GM23338 (cell line): ENCODE data around the gene PEPD. TPM values are rescaled to one million over a fixed set of nuclear protein-coding genes. Genes with fewer than 3 reads are reported as not detected.

ENCODE experiments used
- ATAC-seq: fragments of 200-7000 bp; cut with Tn5 transposase; 3 replicates; pipeline ENCODE4 v1.9.1; 2020
- DNase-seq: peaks from one replicate; pipeline ENCODE4 v3.0.0-alpha.2; 2015; ENCODE audit warnings: low spot score
- H2AFZ ChIP-seq: fragments of 200-600 bp; sonication (generic); 2 replicates; pipeline ENCODE4 v1.8.0; 2016; ENCODE audit warnings: antibody characterized with exemption, mild to moderate bottlenecking, moderate library complexity
- H3F3A ChIP-seq: fragments of 200-600 bp; sonication (generic); replicated peaks from 2 replicates; pipeline ENCODE4 v1.8.0; 2017; ENCODE audit warnings: antibody characterized with exemption, mixed run types, low read depth
- H3K27ac ChIP-seq: fragments of 200-600 bp; sonication (generic); 2 replicates; pipeline ENCODE4 v1.6.1; 2016; ENCODE audit warnings: low read depth
- H3K27me3 ChIP-seq: fragments of 200-600 bp; sonication (generic); 2 replicates; pipeline ENCODE4 v1.8.0; 2016; ENCODE audit warnings: mild to moderate bottlenecking, mixed run types, moderate library complexity; ENCODE audit not compliant: insufficient read depth
- H3K36me3 ChIP-seq: fragments of 200-600 bp; sonication (generic); 2 replicates; pipeline ENCODE4 v1.8.0; 2016; ENCODE audit warnings: mild to moderate bottlenecking; ENCODE audit not compliant: insufficient read depth
- H3K4me1 ChIP-seq: fragments of 200-600 bp; sonication (generic); 2 replicates; pipeline ENCODE4 v1.8.0; 2016; ENCODE audit warnings: mild to moderate bottlenecking, moderate library complexity; ENCODE audit not compliant: insufficient read depth
- H3K4me2 ChIP-seq: fragments of 200-600 bp; sonication (generic); 2 replicates; pipeline ENCODE4 v1.7.1; 2017; ENCODE audit warnings: mixed run types
- H3K4me3 ChIP-seq: fragments of 200-600 bp; sonication (generic); 2 replicates; pipeline ENCODE4 v1.6.1; 2016; ENCODE audit warnings: mixed run types
- H3K79me2 ChIP-seq: fragments of 200-600 bp; sonication (generic); replicated peaks from 2 replicates; pipeline ENCODE4 v1.8.0; 2017; ENCODE audit warnings: mild to moderate bottlenecking; ENCODE audit not compliant: insufficient read depth
- H3K9me2 ChIP-seq: fragments of 200-600 bp; sonication (generic); 2 replicates; pipeline ENCODE4 v1.8.0; 2017; ENCODE audit not compliant: insufficient read depth
- H4K20me1 ChIP-seq: fragments of 200-600 bp; sonication (generic); replicated peaks from 2 replicates; pipeline ENCODE4 v1.8.0; 2017; ENCODE audit warnings: mild to moderate bottlenecking; ENCODE audit not compliant: insufficient read depth
- H3K27ac Mint-ChIP-seq: 2 replicates; pipeline ENCODE4 v1.8.0; 2020; ENCODE audit warnings: inconsistent platforms, mild to moderate bottlenecking, moderate library complexity, mixed read lengths
- H3K27me3 Mint-ChIP-seq: 3 replicates; pipeline ENCODE4 v1.8.0; 2022; ENCODE audit warnings: low read depth, mild to moderate bottlenecking, moderate library complexity, mixed read lengths, inconsistent platforms; ENCODE audit not compliant: insufficient read depth, poor library complexity
- H3K36me3 Mint-ChIP-seq: 3 replicates; pipeline ENCODE4 v1.8.0; 2021; ENCODE audit warnings: low read depth, mild to moderate bottlenecking, inconsistent platforms, moderate library complexity, mixed read lengths
- H3K4me1 Mint-ChIP-seq: 3 replicates; pipeline ENCODE4 v1.8.0; 2020; ENCODE audit warnings: mild to moderate bottlenecking, inconsistent platforms, mixed read lengths
- H3K4me3 Mint-ChIP-seq: 3 replicates; pipeline ENCODE4 v1.8.0; 2021; ENCODE audit warnings: moderate library complexity, mild to moderate bottlenecking, inconsistent platforms, mixed read lengths
- H3K9me3 Mint-ChIP-seq: 3 replicates; pipeline ENCODE4 v1.8.0; 2020; ENCODE audit warnings: moderate library complexity, mild to moderate bottlenecking, inconsistent platforms, mixed read lengths
- CREB1 ChIP-seq: fragments of 250-450 bp; sonication (Bioruptor Pico); IDR thresholded peaks from 2 replicates; pipeline ENCODE4 v1.5.0; 2020; ENCODE audit warnings: low read depth, mild to moderate bottlenecking, moderate library complexity
- EZH2phosphoT487 ChIP-seq: fragments of 200-600 bp; sonication (generic); IDR thresholded peaks from one replicate; pipeline ENCODE4 v1.8.1; 2018; ENCODE audit warnings: antibody characterized with exemption; ENCODE audit not compliant: unreplicated experiment
- JUNB ChIP-seq: IDR thresholded peaks from one replicate; pipeline ENCODE4 v1.6.1; 2016; ENCODE audit warnings: antibody characterized with exemption; ENCODE audit not compliant: unreplicated experiment
- NANOG ChIP-seq: IDR thresholded peaks from 2 replicates; pipeline ENCODE4 v1.6.1; 2016; ENCODE audit warnings: antibody characterized with exemption, borderline replicate concordance
- POLR2AphosphoS5 ChIP-seq: IDR thresholded peaks from 2 replicates; pipeline ENCODE4 v1.6.1; 2016; ENCODE audit warnings: antibody characterized with exemption, low read depth
- STAT1 ChIP-seq: IDR thresholded peaks from one replicate; pipeline ENCODE4 v1.6.1; 2016; ENCODE audit warnings: antibody characterized with exemption; ENCODE audit not compliant: unreplicated experiment
- ZNF114 ChIP-seq: fragments of 250-450 bp; sonication (Bioruptor Pico); IDR thresholded peaks from 2 replicates; pipeline ENCODE4 v1.5.0; 2020; ENCODE audit warnings: mild to moderate bottlenecking, moderate library complexity
- ZNF331 ChIP-seq: fragments of 250-450 bp; sonication (Bioruptor Pico); IDR thresholded peaks from 2 replicates; pipeline ENCODE4 v1.5.0; 2020; ENCODE audit warnings: low read depth, mild to moderate bottlenecking, moderate library complexity
- polyA plus RNA-seq: library from polyadenylated mRNA; unstranded; fragments of >200 nt; fragmentation: Nextera tagmentation; extraction: Ambion mirVana; gene quantifications from 2 replicates; pipeline ENCODE4 v1.2.1, GENCODE V29; 2016
- total RNA-seq: library from RNA; depleted of rRNA; stranded (reverse); fragments of >200 nt; shearing (Covaris generic); gene quantifications from 2 replicates; pipeline ENCODE4 v1.2.3, GENCODE V29; 2014
- TF ChIP-seq, protein P1 (sequence below): IDR thresholded peaks from one replicate; pipeline ENCODE4 v1.6.1; 2018; ENCODE audit warnings: antibody characterized with exemption; ENCODE audit not compliant: unreplicated experiment

Gene PEPD
- total and polyA plus RNA-seq, 2 experiments from 2014 or later: 81.7 to 89.2 TPM

- TF ChIP-seq EZH2phosphoT487: no peak
- TF ChIP-seq, protein P1, sequence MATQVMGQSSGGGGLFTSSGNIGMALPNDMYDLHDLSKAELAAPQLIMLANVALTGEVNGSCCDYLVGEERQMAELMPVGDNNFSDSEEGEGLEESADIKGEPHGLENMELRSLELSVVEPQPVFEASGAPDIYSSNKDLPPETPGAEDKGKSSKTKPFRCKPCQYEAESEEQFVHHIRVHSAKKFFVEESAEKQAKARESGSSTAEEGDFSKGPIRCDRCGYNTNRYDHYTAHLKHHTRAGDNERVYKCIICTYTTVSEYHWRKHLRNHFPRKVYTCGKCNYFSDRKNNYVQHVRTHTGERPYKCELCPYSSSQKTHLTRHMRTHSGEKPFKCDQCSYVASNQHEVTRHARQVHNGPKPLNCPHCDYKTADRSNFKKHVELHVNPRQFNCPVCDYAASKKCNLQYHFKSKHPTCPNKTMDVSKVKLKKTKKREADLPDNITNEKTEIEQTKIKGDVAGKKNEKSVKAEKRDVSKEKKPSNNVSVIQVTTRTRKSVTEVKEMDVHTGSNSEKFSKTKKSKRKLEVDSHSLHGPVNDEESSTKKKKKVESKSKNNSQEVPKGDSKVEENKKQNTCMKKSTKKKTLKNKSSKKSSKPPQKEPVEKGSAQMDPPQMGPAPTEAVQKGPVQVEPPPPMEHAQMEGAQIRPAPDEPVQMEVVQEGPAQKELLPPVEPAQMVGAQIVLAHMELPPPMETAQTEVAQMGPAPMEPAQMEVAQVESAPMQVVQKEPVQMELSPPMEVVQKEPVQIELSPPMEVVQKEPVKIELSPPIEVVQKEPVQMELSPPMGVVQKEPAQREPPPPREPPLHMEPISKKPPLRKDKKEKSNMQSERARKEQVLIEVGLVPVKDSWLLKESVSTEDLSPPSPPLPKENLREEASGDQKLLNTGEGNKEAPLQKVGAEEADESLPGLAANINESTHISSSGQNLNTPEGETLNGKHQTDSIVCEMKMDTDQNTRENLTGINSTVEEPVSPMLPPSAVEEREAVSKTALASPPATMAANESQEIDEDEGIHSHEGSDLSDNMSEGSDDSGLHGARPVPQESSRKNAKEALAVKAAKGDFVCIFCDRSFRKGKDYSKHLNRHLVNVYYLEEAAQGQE: no peak
- TF ChIP-seq CREB1: no peak
- no peak for TF ChIP-seq ZNF114 (CRISPR knock-in tag)
Observed at GRCh38 chr19:33569821-33570220, 48.2 kb upstream of the PEPD start (continued).

GRCh38 chr19:33568706-33569105 is 47.1 kb upstream of the PEPD start:
- ATAC-seq: no peak
- peaks cover 30% of the 10 kb centered on the region for H3K4me1 ChIP-seq
- no peaks in the 10 kb centered on the region for H3K27me3 ChIP-seq
- no peaks in the 10 kb centered on the region for H3K36me3 ChIP-seq
- H3K9me3 Mint-ChIP-seq: peaks cover 11% of the 10 kb centered on the region
- TF ChIP-seq NANOG: no peak
- TF ChIP-seq EZH2phosphoT487: no peak
- no peak for TF ChIP-seq JUNB
- TF ChIP-seq STAT1: no peak
- TF ChIP-seq, protein P1: no peak
- no peak for TF ChIP-seq CREB1
- TF ChIP-seq ZNF331 (CRISPR knock-in tag): no peak
- no peak for TF ChIP-seq POLR2AphosphoS5
- H3K79me2 ChIP-seq: no peaks in the 10 kb centered on the region
- H3K27me3 Mint-ChIP-seq: peaks cover 6% of the 10 kb centered on the region
- H2AFZ ChIP-seq: no peak overlapping the region
- no peak overlapping the region for H3K4me3 Mint-ChIP-seq
- no peaks in the 10 kb centered on the region for H4K20me1 ChIP-seq
- no peak overlapping the region for H3K27ac Mint-ChIP-seq
- peaks cover 42% of the 10 kb centered on the region for H3K4me1 Mint-ChIP-seq
- no peak overlapping the region for H3K27ac ChIP-seq
- H3K36me3 Mint-ChIP-seq: no peaks in the 10 kb centered on the region; the same call in 2 of the 3 replicates
- H3F3A ChIP-seq: 0 out of 2 replicates have a peak, but pooled peaks cover 8% of the 10 kb centered on the region
- no peak for DNase-seq
- H3K9me2 ChIP-seq: peaks cover 7% of the 10 kb centered on the region
- no peak overlapping the region for H3K4me3 ChIP-seq
- no peak overlapping the region for H3K4me2 ChIP-seq
